Measurements from ENCODE around the gene RBM43.

The RBM43 gene

GRCh38 chr2:151217343-151217742, 44.3 kb downstream of the RBM43 start:
- no peak for DNase-seq (ENCODE audit: low read depth)

- no peak for DNase-seq (ENCODE audit: low read depth)
Observed at GRCh38 chr2:151207100-151207499, 54.6 kb downstream of the RBM43 start.

GRCh38 chr2:151206446-151206968, 55.2 kb downstream of the RBM43 start:
- DNase-seq (ENCODE audit: low read depth): no peak

GRCh38 chr2:151205571-151205970, 56.1 kb downstream of the RBM43 start:
- no peak for DNase-seq (ENCODE audit: low read depth)

GRCh38 chr2:151204756-151205155, 56.9 kb downstream of the RBM43 start:
- no peak for DNase-seq (ENCODE audit: low read depth)

- no peak for DNase-seq (ENCODE audit: low read depth)
Observed at GRCh38 chr2:151200844-151201243, 60.8 kb downstream of the RBM43 start.

- DNase-seq (ENCODE audit: low read depth): no peak
Observed at GRCh38 chr2:151200277-151200676, 61.4 kb downstream of the RBM43 start.

GRCh38 chr2:151198645-151199044, 63.0 kb downstream of the RBM43 start:
- DNase-seq (ENCODE audit: low read depth): no peak

Data from activated T-cell treated with anti-CD3 and anti-CD28 coated beads for 48 hours (primary cell).